GM23338 (cell line): ENCODE data around the gene OGFOD2. TPM values are rescaled to one million over a fixed set of nuclear protein-coding genes. Genes with fewer than 3 reads are reported as not detected.

ENCODE experiments used
- ATAC-seq: fragments of 200-7000 bp; cut with Tn5 transposase; 3 replicates; pipeline ENCODE4 v1.9.1; 2020
- DNase-seq: peaks from one replicate; pipeline ENCODE4 v3.0.0-alpha.2; 2015; ENCODE audit warnings: low spot score
- H2AFZ ChIP-seq: fragments of 200-600 bp; sonication (generic); 2 replicates; pipeline ENCODE4 v1.8.0; 2016; ENCODE audit warnings: antibody characterized with exemption, mild to moderate bottlenecking, moderate library complexity
- H3F3A ChIP-seq: fragments of 200-600 bp; sonication (generic); replicated peaks from 2 replicates; pipeline ENCODE4 v1.8.0; 2017; ENCODE audit warnings: antibody characterized with exemption, mixed run types, low read depth
- H3K27ac ChIP-seq: fragments of 200-600 bp; sonication (generic); 2 replicates; pipeline ENCODE4 v1.6.1; 2016; ENCODE audit warnings: low read depth
- H3K27me3 ChIP-seq: fragments of 200-600 bp; sonication (generic); 2 replicates; pipeline ENCODE4 v1.8.0; 2016; ENCODE audit warnings: mild to moderate bottlenecking, mixed run types, moderate library complexity; ENCODE audit not compliant: insufficient read depth
- H3K36me3 ChIP-seq: fragments of 200-600 bp; sonication (generic); 2 replicates; pipeline ENCODE4 v1.8.0; 2016; ENCODE audit warnings: mild to moderate bottlenecking; ENCODE audit not compliant: insufficient read depth
- H3K4me1 ChIP-seq: fragments of 200-600 bp; sonication (generic); 2 replicates; pipeline ENCODE4 v1.8.0; 2016; ENCODE audit warnings: mild to moderate bottlenecking, moderate library complexity; ENCODE audit not compliant: insufficient read depth
- H3K4me2 ChIP-seq: fragments of 200-600 bp; sonication (generic); 2 replicates; pipeline ENCODE4 v1.7.1; 2017; ENCODE audit warnings: mixed run types
- H3K4me3 ChIP-seq: fragments of 200-600 bp; sonication (generic); 2 replicates; pipeline ENCODE4 v1.6.1; 2016; ENCODE audit warnings: mixed run types
- H3K79me2 ChIP-seq: fragments of 200-600 bp; sonication (generic); replicated peaks from 2 replicates; pipeline ENCODE4 v1.8.0; 2017; ENCODE audit warnings: mild to moderate bottlenecking; ENCODE audit not compliant: insufficient read depth
- H3K9me2 ChIP-seq: fragments of 200-600 bp; sonication (generic); 2 replicates; pipeline ENCODE4 v1.8.0; 2017; ENCODE audit not compliant: insufficient read depth
- H4K20me1 ChIP-seq: fragments of 200-600 bp; sonication (generic); replicated peaks from 2 replicates; pipeline ENCODE4 v1.8.0; 2017; ENCODE audit warnings: mild to moderate bottlenecking; ENCODE audit not compliant: insufficient read depth
- H3K27ac Mint-ChIP-seq: 2 replicates; pipeline ENCODE4 v1.8.0; 2020; ENCODE audit warnings: inconsistent platforms, mild to moderate bottlenecking, moderate library complexity, mixed read lengths
- H3K27me3 Mint-ChIP-seq: 3 replicates; pipeline ENCODE4 v1.8.0; 2022; ENCODE audit warnings: low read depth, mild to moderate bottlenecking, moderate library complexity, mixed read lengths, inconsistent platforms; ENCODE audit not compliant: insufficient read depth, poor library complexity
- H3K36me3 Mint-ChIP-seq: 3 replicates; pipeline ENCODE4 v1.8.0; 2021; ENCODE audit warnings: low read depth, mild to moderate bottlenecking, inconsistent platforms, moderate library complexity, mixed read lengths
- H3K4me1 Mint-ChIP-seq: 3 replicates; pipeline ENCODE4 v1.8.0; 2020; ENCODE audit warnings: mild to moderate bottlenecking, inconsistent platforms, mixed read lengths
- H3K4me3 Mint-ChIP-seq: 3 replicates; pipeline ENCODE4 v1.8.0; 2021; ENCODE audit warnings: moderate library complexity, mild to moderate bottlenecking, inconsistent platforms, mixed read lengths
- H3K9me3 Mint-ChIP-seq: 3 replicates; pipeline ENCODE4 v1.8.0; 2020; ENCODE audit warnings: moderate library complexity, mild to moderate bottlenecking, inconsistent platforms, mixed read lengths
- CREB1 ChIP-seq: fragments of 250-450 bp; sonication (Bioruptor Pico); IDR thresholded peaks from 2 replicates; pipeline ENCODE4 v1.5.0; 2020; ENCODE audit warnings: low read depth, mild to moderate bottlenecking, moderate library complexity
- EZH2 ChIP-seq: fragments of 200-600 bp; sonication (generic); IDR thresholded peaks from one replicate; pipeline ENCODE4 v1.8.0; 2017; ENCODE audit warnings: antibody characterized with exemption, mild to moderate bottlenecking, low read depth; ENCODE audit not compliant: unreplicated experiment
- EZH2phosphoT487 ChIP-seq: fragments of 200-600 bp; sonication (generic); IDR thresholded peaks from one replicate; pipeline ENCODE4 v1.8.1; 2018; ENCODE audit warnings: antibody characterized with exemption; ENCODE audit not compliant: unreplicated experiment
- JUNB ChIP-seq: IDR thresholded peaks from one replicate; pipeline ENCODE4 v1.6.1; 2016; ENCODE audit warnings: antibody characterized with exemption; ENCODE audit not compliant: unreplicated experiment
- NANOG ChIP-seq: IDR thresholded peaks from 2 replicates; pipeline ENCODE4 v1.6.1; 2016; ENCODE audit warnings: antibody characterized with exemption, borderline replicate concordance
- POLR2AphosphoS5 ChIP-seq: IDR thresholded peaks from 2 replicates; pipeline ENCODE4 v1.6.1; 2016; ENCODE audit warnings: antibody characterized with exemption, low read depth
- STAT1 ChIP-seq: IDR thresholded peaks from one replicate; pipeline ENCODE4 v1.6.1; 2016; ENCODE audit warnings: antibody characterized with exemption; ENCODE audit not compliant: unreplicated experiment
- ZNF114 ChIP-seq: fragments of 250-450 bp; sonication (Bioruptor Pico); IDR thresholded peaks from 2 replicates; pipeline ENCODE4 v1.5.0; 2020; ENCODE audit warnings: mild to moderate bottlenecking, moderate library complexity
- ZNF331 ChIP-seq: fragments of 250-450 bp; sonication (Bioruptor Pico); IDR thresholded peaks from 2 replicates; pipeline ENCODE4 v1.5.0; 2020; ENCODE audit warnings: low read depth, mild to moderate bottlenecking, moderate library complexity
- polyA plus RNA-seq: library from polyadenylated mRNA; unstranded; fragments of >200 nt; fragmentation: Nextera tagmentation; extraction: Ambion mirVana; gene quantifications from 2 replicates; pipeline ENCODE4 v1.2.1, GENCODE V29; 2016
- total RNA-seq: library from RNA; depleted of rRNA; stranded (reverse); fragments of >200 nt; shearing (Covaris generic); gene quantifications from 2 replicates; pipeline ENCODE4 v1.2.3, GENCODE V29; 2014
- TF ChIP-seq, protein P1 (sequence below), 2 experiments: fragments of 200-600 bp in 1 of 2; sonication (generic) in 1 of 2; conservative IDR thresholded peaks; 2 replicates each; pipeline versions ENCODE4 v1.5.1 to v1.6.1; 2016 to 2017; ENCODE audit warnings: antibody characterized with exemption in 2 of 2, low read depth in 2 of 2, mild to moderate bottlenecking in 2 of 2, moderate library complexity in 1 of 2
- TF ChIP-seq, protein P2 (sequence below): IDR thresholded peaks from 2 replicates; pipeline ENCODE4 v1.6.1; 2016; ENCODE audit warnings: antibody characterized with exemption
- TF ChIP-seq, protein P3 (sequence below): fragments of 250-450 bp; sonication (Bioruptor Pico); IDR thresholded peaks from 2 replicates; pipeline ENCODE4 v1.5.0; 2020; ENCODE audit warnings: mild to moderate bottlenecking, moderate library complexity

OGFOD2 gene
- total and polyA plus RNA-seq, 2 experiments from 2014 or later: 13.1 to 16.1 TPM

DNA sequence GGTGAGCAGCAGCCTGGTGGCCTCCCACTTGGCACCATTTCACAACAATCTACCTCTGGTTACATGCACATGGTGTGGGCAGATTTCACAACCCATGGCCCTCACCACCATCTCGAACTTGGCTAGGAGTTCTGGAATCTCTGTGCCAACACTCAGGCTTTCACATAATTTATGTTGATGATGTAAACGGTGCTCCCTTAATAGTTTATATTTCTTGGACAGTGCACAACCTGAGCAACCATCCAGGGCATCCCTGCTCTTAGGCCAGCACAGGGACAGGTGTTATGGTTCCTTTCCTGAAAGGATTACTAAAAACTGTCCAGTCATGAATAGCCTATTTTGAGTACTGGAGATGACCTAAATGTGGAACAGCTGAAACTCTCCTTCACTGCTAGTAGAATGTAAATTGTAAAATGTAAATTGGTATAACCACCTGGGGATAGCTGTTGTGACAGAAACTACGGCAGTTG lies 37.4 kb upstream of the OGFOD2 start (continued):
- TF ChIP-seq, protein P1, sequence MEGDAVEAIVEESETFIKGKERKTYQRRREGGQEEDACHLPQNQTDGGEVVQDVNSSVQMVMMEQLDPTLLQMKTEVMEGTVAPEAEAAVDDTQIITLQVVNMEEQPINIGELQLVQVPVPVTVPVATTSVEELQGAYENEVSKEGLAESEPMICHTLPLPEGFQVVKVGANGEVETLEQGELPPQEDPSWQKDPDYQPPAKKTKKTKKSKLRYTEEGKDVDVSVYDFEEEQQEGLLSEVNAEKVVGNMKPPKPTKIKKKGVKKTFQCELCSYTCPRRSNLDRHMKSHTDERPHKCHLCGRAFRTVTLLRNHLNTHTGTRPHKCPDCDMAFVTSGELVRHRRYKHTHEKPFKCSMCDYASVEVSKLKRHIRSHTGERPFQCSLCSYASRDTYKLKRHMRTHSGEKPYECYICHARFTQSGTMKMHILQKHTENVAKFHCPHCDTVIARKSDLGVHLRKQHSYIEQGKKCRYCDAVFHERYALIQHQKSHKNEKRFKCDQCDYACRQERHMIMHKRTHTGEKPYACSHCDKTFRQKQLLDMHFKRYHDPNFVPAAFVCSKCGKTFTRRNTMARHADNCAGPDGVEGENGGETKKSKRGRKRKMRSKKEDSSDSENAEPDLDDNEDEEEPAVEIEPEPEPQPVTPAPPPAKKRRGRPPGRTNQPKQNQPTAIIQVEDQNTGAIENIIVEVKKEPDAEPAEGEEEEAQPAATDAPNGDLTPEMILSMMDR (conservative IDR thresholded peaks at IDR 0.05; ENCODE audit: low read depth in 2 of 2): no peak
- no peak for TF ChIP-seq CREB1 (CRISPR knock-in tag)
- TF ChIP-seq, protein P2, sequence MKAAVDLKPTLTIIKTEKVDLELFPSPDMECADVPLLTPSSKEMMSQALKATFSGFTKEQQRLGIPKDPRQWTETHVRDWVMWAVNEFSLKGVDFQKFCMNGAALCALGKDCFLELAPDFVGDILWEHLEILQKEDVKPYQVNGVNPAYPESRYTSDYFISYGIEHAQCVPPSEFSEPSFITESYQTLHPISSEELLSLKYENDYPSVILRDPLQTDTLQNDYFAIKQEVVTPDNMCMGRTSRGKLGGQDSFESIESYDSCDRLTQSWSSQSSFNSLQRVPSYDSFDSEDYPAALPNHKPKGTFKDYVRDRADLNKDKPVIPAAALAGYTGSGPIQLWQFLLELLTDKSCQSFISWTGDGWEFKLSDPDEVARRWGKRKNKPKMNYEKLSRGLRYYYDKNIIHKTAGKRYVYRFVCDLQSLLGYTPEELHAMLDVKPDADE: no peak
- no peak for TF ChIP-seq STAT1

DNA sequence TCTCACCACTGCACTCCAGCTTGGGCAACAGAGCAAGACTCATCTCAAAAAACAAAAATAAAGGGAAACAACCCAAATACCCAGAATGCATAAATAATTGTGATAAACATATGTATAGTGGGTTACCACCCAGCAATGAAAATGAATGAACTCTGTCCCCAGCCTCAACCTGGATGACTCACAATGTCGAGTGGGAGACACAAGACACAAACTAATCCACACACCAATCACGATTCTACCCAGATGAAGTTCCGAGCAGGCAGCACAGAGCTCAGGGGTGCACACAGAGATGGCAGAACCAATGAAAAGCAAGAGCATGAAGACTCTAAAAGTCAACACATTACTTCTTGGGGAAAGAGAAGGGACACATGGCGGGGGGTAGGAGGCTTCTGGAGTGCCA lies 35.9 kb upstream of the OGFOD2 start:
- Histone ChIP-seq H3K4me2 (no peak overlapping the region), H4K20me1 (0 out of 2 replicates have a peak, but pooled peaks cover 3% of the 10 kb centered on the region), H3K27me3 (no peaks in the 10 kb centered on the region), H3F3A (no peaks in the 10 kb centered on the region), H3K4me3 (no peak overlapping the region), H3K4me1 (no peaks in the 10 kb centered on the region), H3K9me2 (no peaks in the 10 kb centered on the region), H3K27ac (no peak overlapping the region), H2AFZ (no peak overlapping the region), H3K36me3 (no peaks in the 10 kb centered on the region), H3K79me2 (no peaks in the 10 kb centered on the region)
- Mint-ChIP-seq H3K27ac (no peak overlapping the region), H3K9me3 (no peaks in the 10 kb centered on the region), H3K36me3 (no peaks in the 10 kb centered on the region), H3K4me3 (no peak overlapping the region), H3K27me3 (peaks cover 11% of the 10 kb centered on the region), H3K4me1 (no peaks in the 10 kb centered on the region)
- no peak for DNase-seq
- ATAC-seq: no peak
- TF ChIP-seq, protein P1 (conservative IDR thresholded peaks at IDR 0.05; ENCODE audit: low read depth in 2 of 2): no peak
- TF ChIP-seq, protein P3, sequence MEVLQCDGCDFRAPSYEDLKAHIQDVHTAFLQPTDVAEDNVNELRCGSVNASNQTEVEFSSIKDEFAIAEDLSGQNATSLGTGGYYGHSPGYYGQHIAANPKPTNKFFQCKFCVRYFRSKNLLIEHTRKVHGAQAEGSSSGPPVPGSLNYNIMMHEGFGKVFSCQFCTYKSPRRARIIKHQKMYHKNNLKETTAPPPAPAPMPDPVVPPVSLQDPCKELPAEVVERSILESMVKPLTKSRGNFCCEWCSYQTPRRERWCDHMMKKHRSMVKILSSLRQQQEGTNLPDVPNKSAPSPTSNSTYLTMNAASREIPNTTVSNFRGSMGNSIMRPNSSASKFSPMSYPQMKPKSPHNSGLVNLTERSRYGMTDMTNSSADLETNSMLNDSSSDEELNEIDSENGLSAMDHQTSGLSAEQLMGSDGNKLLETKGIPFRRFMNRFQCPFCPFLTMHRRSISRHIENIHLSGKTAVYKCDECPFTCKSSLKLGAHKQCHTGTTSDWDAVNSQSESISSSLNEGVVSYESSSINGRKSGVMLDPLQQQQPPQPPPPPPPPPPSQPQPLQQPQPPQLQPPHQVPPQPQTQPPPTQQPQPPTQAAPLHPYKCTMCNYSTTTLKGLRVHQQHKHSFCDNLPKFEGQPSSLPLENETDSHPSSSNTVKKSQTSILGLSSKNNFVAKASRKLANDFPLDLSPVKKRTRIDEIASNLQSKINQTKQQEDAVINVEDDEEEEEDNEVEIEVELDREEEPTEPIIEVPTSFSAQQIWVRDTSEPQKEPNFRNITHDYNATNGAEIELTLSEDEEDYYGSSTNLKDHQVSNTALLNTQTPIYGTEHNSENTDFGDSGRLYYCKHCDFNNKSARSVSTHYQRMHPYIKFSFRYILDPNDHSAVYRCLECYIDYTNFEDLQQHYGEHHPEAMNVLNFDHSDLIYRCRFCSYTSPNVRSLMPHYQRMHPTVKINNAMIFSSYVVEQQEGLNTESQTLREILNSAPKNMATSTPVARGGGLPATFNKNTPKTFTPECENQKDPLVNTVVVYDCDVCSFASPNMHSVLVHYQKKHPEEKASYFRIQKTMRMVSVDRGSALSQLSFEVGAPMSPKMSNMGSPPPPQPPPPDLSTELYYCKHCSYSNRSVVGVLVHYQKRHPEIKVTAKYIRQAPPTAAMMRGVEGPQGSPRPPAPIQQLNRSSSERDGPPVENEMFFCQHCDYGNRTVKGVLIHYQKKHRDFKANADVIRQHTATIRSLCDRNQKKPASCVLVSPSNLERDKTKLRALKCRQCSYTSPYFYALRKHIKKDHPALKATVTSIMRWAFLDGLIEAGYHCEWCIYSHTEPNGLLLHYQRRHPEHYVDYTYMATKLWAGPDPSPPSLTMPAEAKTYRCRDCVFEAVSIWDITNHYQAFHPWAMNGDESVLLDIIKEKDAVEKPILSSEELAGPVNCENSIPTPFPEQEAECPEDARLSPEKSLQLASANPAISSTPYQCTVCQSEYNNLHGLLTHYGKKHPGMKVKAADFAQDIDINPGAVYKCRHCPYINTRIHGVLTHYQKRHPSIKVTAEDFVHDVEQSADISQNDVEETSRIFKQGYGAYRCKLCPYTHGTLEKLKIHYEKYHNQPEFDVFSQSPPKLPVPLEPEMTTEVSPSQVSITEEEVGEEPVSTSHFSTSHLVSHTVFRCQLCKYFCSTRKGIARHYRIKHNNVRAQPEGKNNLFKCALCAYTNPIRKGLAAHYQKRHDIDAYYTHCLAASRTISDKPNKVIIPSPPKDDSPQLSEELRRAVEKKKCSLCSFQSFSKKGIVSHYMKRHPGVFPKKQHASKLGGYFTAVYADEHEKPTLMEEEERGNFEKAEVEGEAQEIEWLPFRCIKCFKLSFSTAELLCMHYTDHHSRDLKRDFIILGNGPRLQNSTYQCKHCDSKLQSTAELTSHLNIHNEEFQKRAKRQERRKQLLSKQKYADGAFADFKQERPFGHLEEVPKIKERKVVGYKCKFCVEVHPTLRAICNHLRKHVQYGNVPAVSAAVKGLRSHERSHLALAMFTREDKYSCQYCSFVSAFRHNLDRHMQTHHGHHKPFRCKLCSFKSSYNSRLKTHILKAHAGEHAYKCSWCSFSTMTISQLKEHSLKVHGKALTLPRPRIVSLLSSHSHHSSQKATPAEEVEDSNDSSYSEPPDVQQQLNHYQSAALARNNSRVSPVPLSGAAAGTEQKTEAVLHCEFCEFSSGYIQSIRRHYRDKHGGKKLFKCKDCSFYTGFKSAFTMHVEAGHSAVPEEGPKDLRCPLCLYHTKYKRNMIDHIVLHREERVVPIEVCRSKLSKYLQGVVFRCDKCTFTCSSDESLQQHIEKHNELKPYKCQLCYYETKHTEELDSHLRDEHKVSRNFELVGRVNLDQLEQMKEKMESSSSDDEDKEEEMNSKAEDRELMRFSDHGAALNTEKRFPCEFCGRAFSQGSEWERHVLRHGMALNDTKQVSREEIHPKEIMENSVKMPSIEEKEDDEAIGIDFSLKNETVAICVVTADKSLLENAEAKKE: no peak
- TF ChIP-seq JUNB (no peak), ZNF114 (CRISPR knock-in tag) (no peak), ZNF331 (no peak), POLR2AphosphoS5 (no peak), STAT1 (no peak), NANOG (no peak), CREB1 (CRISPR knock-in tag) (no peak), EZH2phosphoT487 (no peak), EZH2 (no peak)
- TF ChIP-seq, protein P2: no peak
